GM12865 (cell line): ENCODE measurements around the gene PUS1.

Experiments
- DNase-seq: peaks from one replicate; pipeline ENCODE4 v3.0.0; 2010; ENCODE audit warnings: low read depth
- H3K4me3 ChIP-seq: 2 replicates; pipeline ENCODE4 v1.5.1; 2011; ENCODE audit warnings: mild to moderate bottlenecking, low read depth, low read length, control low read depth
- TF ChIP-seq, protein P1 (sequence below): IDR thresholded peaks from 2 replicates; pipeline ENCODE4 v1.5.1; 2011; ENCODE audit warnings: low read length, control low read depth, low read depth, inconsistent platforms; ENCODE audit not compliant: insufficient read depth; ENCODE audit errors: missing control alignments

The PUS1 gene

GRCh38 chr12:131904346-131904745 lies 24.7 kb upstream of the PUS1 start:
- H3K4me3 ChIP-seq: no peak overlapping the region
- TF ChIP-seq, protein P1, sequence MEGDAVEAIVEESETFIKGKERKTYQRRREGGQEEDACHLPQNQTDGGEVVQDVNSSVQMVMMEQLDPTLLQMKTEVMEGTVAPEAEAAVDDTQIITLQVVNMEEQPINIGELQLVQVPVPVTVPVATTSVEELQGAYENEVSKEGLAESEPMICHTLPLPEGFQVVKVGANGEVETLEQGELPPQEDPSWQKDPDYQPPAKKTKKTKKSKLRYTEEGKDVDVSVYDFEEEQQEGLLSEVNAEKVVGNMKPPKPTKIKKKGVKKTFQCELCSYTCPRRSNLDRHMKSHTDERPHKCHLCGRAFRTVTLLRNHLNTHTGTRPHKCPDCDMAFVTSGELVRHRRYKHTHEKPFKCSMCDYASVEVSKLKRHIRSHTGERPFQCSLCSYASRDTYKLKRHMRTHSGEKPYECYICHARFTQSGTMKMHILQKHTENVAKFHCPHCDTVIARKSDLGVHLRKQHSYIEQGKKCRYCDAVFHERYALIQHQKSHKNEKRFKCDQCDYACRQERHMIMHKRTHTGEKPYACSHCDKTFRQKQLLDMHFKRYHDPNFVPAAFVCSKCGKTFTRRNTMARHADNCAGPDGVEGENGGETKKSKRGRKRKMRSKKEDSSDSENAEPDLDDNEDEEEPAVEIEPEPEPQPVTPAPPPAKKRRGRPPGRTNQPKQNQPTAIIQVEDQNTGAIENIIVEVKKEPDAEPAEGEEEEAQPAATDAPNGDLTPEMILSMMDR: no peak
- no peak for DNase-seq

DNA sequence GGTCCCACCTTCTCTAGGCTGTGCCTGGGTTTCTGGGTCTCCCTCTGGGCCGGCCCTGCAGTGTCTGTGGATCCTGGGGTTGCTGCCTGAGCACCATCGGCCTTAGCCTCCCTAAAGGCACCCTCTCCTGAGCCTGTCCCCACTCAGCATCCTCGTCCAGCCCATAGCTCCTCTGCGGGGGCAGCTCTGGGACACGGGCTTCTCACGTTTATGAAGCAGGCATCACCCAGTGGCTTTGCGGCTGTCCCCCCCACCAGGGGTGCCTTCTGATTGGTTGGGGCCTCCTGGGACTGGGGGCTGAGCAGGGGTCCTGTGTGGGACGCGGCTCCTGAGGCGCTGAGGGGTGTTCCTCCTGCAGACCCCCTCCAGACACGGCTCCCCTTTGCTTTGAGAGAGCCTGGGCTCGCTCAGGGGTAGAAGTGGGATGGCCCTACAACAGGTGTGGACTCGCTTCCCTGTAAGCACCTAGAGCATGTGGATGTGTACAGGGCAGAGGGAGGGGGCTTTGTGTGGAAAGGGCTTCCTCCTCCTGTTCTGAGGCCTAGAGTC lies 23.9 kb upstream of the PUS1 start:
- no peak overlapping the region for H3K4me3 ChIP-seq
- TF ChIP-seq, protein P1: no peak
- no peak for DNase-seq

DNA sequence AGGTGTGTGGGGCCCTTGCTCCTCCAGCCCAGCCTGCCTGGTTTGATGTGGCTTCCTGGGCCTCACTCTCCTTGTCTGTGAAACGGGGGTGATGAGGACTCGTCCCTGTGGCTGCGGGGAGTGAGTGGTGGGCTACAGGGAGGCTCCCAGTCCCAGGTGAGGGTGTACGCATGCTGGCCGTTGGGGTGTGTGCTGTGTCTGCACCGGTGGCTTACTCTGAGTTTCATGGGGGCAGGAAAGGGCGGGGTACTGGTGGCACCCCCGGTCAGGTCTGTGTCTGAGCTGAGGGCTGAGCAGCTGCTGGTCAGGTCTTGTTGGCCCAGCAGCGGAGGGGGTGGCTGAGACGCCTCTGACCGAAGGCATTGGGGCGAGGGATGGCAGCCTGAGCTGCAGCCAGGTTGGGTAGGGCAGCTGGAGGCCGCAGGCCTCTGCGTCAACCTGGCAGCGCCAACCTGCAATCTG lies 23.4 kb upstream of the PUS1 start:
- DNase-seq: no peak
- TF ChIP-seq, protein P1: no peak
- no peak overlapping the region for H3K4me3 ChIP-seq

GRCh38 chr12:131907379-131908091 lies 21.5 kb upstream of the PUS1 start:
- H3K4me3 ChIP-seq: no peak overlapping the region
- DNase-seq: no peak
- TF ChIP-seq, protein P1: no peak

DNA sequence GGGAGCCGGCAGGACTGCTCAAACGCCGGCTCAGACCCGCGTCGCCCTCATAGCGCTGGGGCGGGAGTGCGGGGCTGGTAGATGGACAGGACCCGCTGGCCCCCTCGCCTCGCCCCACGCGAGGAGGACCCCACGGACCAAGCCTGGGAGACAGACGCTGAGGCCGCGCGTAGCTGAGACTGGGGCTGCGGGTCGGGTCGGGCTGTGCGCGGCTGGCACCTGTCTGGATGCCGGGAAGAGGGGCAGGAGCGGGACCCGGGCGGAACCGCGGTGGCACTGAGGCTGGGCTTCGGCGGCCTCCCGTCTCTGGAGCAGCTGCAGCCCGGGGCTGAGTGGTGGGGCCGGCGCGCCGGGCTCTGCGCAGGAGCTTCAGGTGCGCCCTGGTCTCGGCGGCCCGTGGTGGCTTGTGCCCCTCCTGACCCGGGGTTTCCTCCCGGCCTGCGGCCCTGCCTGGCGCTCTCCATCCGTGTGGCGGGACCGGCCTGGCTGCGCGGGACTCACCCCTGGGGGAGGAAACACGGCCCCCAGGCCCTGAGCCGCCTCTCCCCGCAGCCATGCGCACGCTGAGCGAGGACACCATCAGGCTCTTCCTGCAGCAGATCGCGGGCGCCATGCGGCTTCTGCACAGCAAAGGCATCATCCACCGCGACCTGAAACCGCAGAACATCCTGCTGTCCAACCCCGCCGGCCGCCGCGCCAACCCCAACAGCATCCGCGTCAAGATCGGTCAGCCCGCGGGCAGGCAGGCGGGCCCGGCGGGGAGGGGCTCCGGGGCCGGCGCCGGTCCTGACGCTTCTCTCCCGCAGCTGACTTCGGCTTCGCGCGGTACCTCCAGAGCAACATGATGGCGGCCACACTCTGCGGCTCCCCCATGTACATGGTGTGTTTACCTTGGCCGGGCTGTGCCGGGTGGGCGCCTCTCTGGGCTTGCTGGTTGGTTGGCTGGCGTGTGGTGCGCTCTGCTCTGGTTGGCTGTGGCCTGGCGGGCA lies 20.7 kb upstream of the PUS1 start:
- no peak for DNase-seq
- H3K4me3 ChIP-seq: no peak overlapping the region
- TF ChIP-seq, protein P1: no peak

DNA sequence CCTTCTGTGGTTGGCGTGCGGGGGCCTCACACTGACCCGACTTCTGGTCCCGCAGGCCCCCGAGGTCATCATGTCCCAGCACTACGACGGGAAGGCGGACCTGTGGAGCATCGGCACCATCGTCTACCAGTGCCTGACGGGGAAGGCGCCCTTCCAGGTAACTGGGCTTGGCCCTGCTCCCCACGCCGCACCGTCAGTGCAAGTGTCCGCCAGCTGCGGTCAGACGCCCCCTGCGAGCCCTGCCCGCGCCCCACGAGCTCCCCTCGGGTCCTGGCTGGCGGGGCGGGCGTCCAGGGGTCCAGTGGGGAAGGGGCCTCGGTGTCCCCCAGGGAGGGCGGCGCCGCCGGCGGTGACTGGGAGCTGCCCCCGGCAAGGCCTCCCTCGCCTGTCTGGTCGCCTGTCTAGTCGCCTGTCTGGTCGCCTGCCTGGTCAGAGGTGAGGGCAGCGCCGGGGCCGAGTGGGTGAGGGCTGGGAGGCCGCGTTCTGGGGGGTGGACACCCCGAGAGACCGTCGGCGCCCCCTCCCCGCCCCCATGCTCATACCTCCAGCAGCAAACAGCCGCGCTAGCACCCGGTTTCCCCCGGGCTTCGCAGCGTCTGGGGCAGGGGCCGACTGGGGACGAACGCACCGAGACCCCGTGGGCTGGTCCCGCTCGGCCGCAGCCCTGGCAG lies 19.9 kb upstream of the PUS1 start:
- no peak for DNase-seq
- TF ChIP-seq, protein P1: no peak
- no peak overlapping the region for H3K4me3 ChIP-seq
